SHP77 treated with DMSO at 0.1 percent for 48 hours (cell line): Measurements from ENCODE around the gene ZNF688.
"Not testable (repeated sequence)": the region's sequence is repeated elsewhere in the genome, so short reads cannot be mapped to it uniquely, and the experiment has no call there.

Experiments used
- DNase-seq: peaks from one replicate; lab custom pipeline; 2025; lab: John Stamatoyannopoulos, UW

ZNF688 gene

DNA sequence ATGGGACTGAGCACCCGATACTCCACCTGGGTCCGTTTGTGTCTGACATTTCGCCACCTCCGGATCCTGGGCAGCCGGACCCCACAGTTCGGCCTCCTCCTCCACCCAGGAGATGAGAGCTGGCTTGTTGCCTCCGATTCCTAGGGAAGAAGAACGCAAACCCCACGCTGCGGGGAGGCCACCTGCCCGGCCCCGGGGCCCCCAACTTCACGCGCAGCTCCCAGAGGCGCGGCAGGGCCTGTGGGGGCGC lies 13.9 kb downstream of the ZNF688 start:
- no peak for DNase-seq

DNA sequence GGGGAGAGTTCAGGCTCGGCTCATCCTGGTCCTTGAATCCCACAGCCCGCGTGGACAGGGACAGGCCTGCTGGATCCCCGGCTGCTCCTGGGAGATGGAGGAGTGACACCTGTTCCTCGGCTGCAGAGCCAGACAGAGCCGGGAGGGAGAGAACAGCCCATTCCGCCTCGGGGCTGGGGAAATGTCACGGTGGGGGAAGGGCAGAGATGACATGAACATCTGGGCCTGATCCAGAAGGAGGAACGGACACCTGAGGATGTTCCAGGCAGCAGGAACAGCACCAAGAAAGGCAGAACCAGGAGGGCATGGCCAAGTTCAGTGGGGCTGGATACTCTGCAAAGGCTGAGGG lies 15.4 kb downstream of the ZNF688 start:
- no peak for DNase-seq

DNA sequence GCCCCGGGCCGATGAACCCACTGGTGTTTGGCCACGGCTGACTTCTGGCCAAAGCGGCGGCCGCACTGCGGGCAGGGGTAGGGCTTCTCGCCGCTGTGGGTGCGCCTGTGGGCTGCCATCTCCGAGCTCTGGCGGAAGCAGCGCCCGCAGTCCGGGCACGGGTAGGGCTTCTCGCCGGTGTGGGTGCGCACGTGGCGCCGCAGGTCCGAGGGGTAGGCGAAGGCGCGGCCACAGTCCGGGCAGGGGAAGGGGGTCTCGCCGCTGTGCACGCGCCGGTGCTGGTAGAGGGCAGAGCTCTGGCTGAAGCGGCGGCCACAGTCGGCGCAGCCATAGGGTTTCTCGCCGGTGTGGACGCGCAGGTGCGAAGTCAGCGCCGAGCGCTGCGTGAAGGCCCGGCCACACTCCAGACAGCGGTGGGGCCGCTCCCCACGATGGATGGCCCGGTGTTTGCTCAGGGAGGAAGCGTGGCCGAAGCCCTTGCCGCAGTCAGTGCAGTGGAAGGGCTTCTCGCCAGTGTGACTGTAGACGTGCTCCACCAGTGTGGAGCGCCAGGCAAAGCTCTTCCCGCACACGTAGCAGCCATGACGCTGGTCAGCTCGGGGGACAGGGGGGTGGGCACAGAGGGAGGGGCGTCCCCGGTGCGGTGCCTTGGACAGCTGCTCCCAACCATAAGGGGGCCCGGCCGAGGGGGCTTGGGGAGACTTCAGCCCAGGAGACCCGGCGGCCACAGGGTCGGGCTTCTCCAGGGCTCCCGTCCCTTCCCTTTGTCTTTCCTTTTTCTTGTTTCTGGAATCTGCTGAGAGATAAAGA lies 16.0 kb downstream of the ZNF688 start:
- no peak for DNase-seq

DNA sequence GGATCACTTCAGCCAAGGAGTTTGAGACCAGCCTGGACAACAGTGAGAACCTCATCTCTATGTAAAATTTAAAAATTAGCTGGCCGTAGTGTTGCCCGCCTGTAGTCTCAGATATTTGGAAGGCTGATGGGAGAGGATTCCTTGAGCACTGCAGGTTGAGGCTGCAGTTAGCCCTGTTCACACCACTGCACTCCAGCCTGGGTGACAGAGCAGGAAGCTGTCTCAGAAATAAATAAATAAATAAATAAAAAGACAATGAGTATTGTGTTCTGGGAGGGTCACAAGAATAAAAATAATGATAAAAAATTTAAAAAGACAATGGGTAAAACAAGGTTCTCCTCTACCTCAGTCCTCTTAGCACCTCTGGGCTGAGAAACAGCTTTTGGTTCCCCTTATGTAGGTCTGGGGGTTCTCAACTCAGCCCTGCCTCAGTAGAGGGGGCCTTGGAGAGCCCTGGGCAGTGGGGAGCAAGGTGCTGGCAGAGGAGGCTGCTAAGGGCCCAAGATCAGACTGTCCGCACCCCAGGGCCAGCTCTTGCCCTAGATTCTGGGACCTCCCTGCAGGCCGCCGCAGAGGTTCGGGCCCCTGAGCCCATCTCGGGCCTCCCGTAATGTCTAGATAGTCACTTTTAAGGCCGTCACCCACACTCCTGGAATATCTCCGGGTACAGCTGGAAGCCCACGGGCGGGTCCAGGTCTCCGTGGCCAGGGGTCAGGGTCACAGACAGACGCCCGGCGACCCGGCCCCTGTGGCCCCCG lies 16.8 kb downstream of the ZNF688 start:
- DNase-seq, result no peak

DNA sequence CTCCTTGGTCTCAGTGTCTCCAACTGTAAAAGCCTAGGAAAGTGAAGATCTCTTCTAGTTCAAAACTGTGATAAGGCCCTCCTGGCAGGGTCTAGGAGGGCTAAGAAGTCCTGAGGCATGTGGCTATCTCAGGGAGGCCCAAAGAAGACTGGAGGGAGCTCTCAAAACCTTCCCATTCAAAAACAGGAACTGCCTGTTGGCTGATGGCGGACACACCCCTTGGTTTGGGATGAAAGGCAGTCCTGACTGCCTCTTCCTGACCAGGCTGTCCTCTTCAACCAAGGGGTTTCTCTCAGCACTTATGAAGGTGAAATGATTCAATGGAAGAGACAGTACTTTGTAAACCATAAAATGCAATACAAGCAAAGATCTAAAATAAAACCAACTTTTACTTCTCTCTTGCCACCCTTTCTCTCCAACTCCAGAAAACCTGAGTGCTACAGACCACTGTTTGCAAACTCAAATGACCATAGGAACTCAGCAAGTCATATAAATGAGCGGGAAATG lies 18.1 kb downstream of the ZNF688 start:
- no peak for DNase-seq

DNA sequence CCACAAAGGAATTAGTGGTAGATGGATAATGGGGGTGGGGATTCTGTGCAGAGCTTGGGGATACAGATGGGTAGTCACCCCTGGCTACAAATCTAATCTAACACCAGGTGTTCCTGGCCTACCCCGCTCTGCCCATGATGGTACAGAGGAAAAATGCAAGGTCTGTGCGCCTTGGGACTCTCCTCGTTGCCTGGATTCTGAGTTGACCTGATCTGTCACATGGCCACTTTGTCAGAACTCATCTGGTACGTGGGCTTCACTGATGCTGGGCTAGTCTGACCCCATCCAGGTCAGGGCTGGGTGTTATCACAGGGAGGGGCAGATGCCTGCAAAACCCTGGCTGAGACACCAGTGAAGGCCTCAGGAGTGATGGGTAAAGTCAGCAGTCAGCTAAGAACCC lies 18.6 kb downstream of the ZNF688 start:
- DNase-seq, result no peak

DNA sequence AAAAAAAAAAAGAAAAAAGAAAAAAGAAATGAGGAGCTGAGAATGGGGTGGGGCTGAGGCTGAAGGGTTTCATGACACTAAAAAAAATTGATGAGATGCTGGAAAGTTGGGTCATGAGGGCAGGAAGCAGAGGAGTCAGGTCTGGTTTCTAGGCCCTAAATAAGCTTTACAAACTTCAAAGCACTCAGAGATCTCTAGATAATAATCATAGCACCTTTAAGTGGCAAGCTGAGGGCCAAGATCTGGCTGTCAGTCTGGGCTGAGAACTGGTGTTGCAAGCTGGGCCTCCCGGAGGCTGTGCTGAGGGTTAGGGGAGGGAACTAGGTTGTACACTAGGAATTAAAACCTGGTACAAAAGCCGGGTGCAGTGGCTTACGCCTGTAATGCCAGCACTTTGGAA lies 19.7 kb downstream of the ZNF688 start:
- DNase-seq, result no peak

DNA sequence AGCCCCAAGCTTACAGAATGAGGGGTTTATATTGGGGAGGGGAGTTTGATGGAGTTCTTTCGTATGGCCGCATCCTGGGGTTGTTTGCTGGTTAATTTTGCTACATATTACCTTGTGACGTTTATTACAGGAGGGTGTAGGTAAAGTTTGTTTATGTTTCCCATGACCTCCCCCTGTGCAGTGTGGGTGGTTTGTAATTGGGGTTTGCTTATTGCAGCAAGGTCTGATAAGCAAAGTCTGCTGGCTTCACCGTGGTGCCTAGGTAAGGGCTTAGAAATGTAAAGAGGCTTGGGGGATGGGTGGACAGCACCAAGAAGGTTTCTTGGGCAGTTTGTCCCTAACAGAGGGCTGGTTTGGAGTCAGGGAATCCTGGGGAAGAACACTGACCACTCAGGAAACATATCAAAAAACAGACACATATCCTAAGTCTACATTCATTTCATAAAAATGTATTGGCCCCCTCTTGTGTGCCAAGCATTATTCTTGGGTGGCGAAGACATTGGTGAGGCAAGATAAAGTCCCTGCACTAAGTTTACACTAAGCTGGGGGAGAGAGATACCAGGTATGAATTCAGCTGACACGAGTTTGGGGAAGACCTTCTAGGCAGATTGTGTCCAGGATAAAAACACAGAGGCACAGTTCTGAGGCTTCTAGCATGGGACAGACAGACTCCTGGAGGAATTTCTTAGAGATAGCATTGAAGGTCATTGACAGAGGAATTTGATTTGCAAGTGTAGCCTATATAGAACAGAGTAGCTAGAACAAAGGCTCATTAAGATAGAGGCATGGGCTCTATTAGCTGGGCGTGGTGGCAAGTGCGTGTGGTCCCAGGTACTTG lies 22.9 kb downstream of the ZNF688 start:
- no peak for DNase-seq

DNA sequence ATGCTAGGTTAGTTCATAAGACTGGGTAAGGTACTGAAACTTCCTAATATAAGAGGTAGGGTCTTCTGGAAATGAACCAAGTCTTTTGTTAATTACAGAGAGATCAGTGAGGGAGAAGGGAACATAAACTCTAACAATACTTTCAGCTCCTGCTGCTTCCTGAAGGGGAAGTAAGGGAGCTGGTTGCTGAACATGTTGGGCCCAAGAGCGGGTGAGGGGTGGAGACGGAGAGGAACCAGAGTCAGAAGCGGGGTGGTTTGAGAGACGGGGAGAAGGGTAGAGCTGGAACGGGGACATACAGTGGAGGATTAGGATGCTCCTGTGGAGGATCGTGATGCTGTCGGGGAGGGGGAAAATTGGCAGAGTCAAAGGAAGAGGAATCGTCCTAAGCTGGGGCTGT lies 25.4 kb downstream of the ZNF688 start:
- no peak for DNase-seq

DNA sequence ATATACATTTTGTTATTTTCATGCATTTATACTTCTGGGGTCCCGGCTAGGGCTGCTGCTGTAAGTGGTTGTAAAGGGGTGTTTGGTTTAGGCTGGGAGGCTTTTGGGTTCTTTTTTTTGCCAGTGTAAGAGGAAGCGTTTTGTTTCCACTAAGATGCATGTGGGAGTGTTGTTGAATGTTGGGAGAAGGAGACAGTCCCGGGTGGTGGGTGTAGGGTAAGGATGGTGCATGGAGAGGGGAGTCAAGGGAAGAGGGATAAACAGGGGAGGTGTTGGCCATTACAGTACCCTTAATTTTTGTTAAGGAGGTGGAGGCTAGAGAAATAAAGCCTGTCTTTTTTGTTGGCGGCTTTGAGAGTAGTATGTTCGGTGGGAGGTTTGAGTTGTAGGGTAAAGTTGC lies 28.4 kb downstream of the ZNF688 start:
- DNase-seq, result no peak

DNA sequence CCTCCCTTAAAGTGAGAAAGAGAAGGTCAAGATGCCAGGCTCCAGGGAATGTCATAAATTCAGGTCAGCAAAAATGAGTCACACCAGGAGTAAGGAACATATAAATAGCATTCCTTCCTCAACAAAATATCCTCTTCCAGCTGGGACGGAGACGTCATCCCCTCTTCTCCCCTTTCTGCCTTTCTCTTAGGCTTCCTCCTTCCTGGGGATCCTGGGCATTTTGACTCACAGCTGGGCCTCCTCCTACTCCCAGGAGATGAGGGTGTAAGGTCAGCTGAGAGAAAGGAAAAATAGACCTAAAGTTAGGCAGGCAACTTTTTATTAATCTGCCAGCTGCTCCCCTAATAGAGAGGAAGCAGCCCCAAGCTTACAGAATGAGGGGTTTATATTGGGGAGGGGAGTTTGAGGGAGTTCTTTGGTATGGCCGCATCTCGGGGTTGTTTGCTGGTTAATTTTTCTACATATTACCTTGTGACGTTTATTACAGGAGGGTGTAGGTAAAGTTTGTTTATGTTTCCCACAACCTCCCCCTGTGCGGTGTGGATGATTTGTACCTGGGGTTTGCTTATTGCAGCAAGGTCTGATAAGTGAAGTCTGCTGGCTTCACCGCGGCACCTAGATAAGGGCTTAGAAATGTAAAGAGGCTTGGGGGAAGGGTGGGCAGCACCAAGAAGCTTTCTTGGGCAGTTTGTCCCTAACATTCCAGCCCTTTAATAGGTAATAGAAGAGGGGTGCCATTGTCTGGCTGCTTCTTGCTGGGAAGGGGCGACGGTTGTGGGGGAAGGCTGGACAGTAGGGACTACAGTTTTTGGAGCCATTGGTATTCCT lies 29.8 kb downstream of the ZNF688 start:
- no peak for DNase-seq

DNA sequence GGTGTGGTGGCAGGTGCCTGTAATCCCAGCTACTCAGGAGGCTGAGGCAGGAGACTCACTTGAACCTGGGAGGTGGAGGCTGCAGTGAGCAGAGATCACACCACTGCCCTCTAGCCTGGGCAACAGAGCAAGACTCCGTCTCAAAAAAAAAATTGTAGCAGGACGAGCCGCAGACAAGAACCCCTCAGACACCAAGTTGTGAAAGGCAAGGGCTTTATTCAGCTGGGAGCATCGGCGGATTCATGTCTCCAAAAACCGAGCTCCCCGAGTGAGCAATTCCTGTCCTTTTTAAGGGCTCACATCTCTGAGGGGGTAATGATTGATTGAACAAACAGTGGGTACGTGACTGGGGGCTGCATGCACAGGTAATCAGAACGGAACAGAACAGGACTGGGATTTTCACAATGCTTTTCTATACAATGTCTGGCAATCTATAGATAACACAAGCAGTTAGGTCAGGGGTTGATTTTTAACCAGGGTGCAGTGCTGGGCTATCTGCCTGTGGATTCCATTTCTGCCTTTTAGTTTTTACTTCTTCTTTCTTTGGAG lies 30.5 kb downstream of the ZNF688 start:
- not testable (repeated sequence) for DNase-seq

DNA sequence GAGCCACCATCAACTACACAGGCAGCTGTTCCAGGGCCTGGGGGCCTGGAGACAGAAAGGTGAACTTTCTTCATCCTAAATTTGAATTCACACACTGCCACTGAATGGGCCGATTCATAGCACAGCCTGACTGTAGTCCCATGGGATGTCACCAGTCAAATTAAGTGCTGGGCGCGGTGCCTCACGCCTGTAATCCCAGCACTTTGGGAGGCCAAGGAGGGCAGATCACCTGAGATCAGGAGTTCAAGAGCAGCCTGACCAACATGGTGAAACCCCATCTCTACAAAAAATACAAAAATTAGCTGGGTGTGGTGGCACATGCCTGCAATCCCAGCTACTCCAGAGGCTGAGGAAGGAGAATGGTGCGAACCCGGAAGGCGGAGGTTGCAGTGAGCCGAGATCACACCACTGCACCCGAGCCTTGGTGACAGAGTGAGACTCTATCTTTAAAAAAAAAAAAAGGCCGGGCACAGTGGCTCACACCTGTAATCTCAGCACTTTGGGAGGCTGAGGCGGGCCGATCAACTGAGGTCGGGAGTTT lies 31.5 kb downstream of the ZNF688 start:
- not testable (repeated sequence) for DNase-seq

DNA sequence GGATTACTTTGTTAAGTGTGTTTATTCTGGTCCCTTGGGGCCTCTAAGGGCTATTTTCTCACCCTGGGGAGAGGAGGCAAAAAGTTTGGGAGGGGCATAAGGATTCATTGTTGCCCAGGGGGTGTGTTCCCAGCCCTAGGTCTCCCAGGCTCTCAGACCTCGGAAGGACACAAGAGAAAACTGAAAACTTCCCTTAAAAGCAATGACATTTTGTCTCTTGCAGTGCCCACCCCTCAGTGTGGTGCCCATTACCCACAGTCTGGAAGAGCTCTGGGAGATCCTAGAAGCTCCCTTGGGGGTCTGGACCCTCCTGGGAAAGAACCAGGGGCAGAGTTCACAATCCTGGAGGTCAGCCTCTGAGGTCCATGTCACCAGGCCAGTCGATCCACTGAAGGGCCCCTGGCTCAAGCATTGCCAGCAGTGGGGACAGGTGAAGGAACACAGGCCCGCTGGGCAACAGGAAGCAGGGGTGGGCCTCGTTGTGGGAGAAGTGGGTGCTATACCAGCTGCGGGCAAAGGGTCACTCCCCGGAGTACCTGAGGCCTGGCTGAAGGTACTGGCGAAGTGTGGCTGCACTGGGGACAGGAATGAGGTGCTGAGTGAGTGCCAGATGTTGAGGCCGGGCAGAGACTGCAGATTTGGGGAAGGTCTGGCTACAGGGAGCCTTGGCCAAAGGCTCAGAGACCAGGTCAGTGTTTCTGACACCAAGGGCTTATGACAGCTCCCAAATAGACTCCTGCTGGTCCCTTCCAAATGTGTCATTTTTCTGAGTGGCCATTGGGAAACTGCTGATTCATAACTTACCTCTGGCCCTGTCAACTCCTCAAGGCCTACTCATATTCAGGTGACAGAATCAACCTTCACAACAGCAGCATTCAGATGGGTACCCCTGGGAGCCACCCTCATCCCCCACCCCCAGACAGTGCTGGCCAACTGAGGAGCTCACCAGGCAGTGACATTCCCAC lies 32.2 kb downstream of the ZNF688 start:
- DNase-seq, result no peak

DNA sequence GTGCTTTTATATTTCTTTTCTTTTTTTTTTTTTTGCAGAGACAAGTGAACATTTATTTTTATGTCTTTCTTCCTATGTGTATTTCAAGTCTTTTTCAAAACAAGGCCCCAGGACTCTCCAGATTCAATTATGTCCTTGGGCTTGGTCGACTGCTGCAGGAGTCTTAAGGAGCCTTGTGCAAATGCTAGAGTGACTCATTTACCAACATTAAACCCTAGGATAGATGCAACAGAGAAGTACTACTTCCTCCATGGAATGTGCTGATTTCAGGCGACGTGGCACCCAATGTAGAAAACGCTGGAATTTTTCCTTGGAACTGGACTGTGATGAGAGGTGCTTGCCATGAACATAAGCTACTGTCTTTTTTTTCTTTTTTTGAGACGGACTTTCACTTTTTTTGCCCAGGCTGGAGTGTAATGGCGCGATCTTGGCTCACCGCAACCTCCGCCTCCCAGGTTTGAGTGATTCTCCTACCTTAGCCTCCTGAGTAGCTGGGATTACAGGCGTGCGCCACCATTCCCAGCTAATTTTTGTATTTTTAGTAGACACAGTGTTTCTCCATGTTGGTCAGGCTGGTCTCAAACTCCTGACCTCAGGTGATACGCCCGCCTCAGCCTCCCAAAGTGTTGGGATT lies 35.0 kb downstream of the ZNF688 start:
- not testable (repeated sequence) for DNase-seq

DNA sequence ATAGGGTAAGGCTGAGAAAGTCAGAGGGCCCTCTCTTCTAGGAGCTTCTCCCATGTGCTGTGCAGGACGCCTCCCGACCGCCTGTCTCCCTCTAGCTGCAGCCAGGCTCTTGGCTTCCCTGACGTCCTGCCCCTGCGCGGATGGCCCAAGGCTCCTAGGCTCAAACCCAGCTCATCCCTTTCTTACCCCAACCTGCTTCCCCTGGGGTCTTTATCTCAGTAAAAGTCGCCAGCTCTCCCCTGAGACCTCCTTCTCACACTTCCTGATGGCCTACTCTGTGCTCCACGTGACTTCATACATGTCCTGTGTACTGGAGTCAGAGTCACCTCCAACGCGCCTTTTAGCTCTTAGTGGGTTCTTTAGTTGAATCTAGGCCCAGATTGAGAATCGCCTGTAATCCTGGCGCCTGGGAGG lies 35.7 kb downstream of the ZNF688 start:
- peak; percentile 42 for DNase-seq

DNA sequence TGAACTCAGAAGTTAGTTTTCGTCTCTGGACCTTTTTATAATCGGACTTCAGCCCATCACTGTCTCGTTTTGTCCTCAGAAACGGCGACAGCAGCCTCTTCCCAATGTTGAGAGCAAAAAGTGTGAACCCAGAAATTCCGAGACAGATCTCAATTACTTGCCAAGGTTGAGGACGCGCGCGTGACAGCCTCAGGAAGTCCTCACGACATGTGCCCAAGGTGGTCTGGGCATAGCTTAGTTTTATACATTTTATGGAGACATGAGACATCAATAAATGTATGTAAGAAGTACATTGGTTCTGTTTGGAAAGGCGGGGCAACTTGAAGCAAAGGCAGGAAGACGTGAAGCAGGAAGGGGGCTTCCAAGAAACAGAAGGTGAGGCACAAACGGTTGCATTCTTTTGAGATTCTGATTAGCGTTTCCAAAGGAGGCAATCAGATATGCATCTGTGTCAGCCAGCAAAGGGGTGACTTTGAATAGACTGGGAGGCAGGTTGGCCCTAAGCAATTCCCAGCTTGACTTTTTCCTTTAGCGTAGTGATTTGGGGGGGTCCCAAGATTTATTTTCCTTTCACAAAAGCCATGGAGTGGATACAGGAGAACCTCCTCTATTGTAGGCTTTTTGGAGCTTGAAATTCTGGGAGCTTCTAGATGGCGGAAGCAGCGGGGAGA lies 36.3 kb downstream of the ZNF688 start:
- peak; percentile 80 for DNase-seq

DNA sequence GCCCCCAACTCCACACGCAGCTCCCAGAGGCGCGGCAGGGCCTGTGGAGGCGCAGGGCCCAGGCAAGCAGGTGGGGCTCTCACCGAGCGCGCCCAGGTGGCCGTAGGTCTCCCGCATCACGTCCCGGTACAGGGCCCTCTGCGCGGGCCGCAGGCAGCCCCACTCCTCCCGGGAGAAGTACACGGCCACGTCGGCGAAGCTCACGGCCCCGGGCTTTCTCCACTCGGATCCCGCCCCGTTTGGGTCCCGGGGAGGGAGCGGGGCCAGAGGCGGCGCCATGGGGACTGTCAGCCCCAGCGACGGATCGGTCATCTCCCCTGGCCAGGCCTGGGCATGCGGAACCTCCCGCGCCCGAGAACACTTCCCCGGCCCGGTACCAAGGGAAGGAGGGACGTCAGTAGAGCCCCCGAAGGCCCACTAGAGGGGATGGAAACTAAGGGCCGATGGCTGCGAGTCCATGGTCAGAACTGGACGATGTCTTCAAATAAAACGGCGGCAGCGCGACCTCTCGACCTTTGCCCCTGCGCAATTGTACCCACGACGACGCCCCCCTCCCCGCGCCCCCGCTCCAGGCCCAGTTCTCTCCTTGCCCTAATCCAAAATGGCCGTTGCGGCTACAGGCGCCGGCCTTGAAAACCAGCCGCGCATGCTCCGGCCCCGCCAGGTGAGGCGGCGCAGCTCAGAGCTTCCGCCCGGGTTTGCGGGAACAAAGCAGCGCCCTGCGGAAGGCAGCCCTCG lies 37.0 kb downstream of the ZNF688 start, which contains the start of gene ZNF747:
ZNF747 (minus strand) TSS at position 491 of the 738 bp plus-strand sequence; CDS start at position 312, 179 bp downstream.
- peak; percentile 80 for DNase-seq
